Activated CD8-positive, alpha-beta memory T cell treated with anti-CD3 and anti-CD28 coated beads for 24 hours (primary cell): Measurements from ENCODE around the gene ENPEP.

ENCODE experiments used
- DNase-seq: peaks from one replicate; pipeline ENCODE4 v3.0.0-alpha.2; 2020

Gene ENPEP

DNA sequence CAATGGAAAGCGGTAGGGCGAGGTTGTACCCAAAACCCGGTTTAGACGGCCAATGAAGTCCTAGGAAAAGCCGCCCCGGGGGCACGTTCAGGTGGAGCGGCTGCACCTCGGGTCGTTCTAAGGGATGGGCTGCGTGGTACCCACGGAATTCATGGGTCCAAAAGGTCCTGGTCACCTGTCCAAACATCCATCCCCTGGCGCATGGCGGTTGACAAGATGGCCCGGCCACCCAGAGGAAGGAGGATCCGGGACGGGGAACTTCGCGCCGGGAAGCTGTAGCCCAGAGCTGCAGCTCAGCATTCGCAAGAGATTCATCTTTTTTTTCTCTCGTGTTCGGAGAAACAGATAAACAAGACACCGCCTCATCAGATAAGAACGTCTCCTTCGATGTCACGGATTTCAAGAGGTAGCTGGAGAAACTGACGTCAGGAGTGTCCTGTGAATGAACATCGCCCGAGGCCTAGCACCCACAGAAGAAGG is 136.1 kb downstream of the ENPEP start:
- no peak for DNase-seq

DNA sequence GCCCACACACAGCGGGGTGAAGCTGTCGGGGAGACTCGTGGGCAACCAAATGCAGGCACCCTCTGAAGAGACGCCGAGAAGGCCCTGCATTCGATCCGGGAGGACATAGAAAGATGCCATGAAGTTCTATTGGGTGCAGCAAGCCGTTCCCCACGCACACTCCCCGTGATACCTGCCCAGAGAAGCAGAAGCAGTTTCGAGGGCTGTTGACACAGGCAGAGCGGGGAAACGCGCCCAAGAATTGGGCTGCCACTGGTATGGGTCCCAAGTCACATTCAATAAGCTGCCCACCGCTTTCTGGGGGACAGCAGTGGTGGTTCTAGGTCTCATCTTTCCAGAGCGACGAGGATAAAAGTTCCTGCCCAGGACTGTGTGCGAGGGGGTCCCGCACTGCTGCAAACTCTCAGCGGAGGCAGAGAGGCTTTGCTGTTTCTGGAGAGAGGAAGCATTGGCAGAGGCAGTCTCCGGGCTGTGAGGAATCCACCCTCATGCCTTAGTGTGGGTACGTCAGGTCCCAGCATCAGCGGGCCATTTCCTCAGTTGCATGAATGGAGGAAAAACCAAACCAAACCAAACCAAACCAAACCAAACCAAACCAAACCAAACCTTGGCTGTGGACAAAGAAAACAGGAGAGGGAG is 136.8 kb downstream of the ENPEP start:
- no peak for DNase-seq

DNA sequence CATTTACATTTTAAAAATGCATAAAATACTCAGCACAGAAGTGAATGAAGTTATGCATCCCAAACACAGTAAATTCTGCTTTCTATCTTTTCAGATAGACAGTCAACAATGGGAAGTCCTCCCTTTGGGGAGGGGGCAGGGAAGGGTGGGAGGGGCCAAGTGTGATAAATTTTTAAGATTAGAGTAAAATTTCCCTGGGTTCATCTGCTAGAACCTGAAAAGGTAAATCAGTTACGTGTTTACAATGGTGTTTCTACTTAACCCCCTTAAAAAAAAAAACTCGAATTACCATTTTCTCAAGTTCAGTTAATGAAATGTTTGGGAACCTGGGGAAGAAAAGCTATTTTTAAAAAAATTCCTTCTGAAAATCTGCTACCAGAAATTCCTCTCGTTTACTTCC is 137.8 kb downstream of the ENPEP start:
- no peak for DNase-seq

DNA sequence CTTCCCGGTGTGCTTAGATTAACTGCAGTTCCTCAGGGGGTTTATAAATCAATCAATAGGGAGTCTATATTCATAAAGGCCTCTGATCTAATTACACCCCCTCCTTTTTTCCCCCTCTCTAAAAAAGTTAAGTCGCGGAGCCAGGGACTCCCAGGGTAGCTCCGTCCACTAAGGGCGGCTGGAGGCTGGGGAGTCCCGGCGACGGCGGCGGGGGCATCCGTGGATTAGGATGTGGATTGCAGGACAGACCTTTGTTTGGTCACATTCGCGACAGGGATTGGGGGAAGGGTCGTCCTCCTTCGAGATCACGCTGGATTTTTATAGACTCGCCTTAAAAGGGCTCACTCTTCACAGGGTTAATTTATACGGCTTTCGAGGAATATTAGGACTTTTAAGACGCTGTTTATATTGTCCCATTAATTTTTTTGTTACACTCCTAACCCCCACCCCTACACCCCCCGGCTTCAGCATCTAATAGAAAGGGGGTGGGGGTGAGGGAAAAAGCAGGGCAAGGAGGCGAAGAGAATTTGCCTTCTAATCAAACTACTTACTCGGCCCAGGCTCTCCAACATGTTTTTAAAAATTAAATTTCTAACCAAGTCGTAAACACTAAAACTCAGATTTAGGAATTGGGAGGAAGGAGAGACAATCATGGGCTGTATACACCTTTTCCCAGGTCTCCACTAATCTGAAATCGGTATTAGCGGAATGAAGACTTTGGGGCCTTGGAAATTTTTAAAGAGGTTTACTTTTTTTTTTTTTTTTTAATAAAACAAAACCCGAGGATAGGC is 138.4 kb downstream of the ENPEP start:
- DNase-seq = no peak
